HL-60 (cell line): ENCODE data around the gene ANAPC5.

Experiments
- POLR2AphosphoS5 ChIP-seq: IDR thresholded peaks from 2 replicates; pipeline ENCODE4 v1.6.1; 2012; ENCODE audit warnings: low read depth
- SPI1 ChIP-seq: IDR thresholded peaks from 2 replicates; pipeline ENCODE4 v1.6.1; 2012; ENCODE audit warnings: low read depth, mild to moderate bottlenecking, borderline replicate concordance
- TF ChIP-seq, protein P1 (sequence below): IDR thresholded peaks from one replicate; pipeline ENCODE4 v1.5.1; 2011; ENCODE audit warnings: low read length, control low read depth, inconsistent platforms; ENCODE audit not compliant: insufficient read depth
- TF ChIP-seq, protein P2 (sequence below): IDR thresholded peaks from 2 replicates; pipeline ENCODE4 v1.6.1; 2012; ENCODE audit warnings: low read depth; ENCODE audit not compliant: insufficient replicate concordance

DNA sequence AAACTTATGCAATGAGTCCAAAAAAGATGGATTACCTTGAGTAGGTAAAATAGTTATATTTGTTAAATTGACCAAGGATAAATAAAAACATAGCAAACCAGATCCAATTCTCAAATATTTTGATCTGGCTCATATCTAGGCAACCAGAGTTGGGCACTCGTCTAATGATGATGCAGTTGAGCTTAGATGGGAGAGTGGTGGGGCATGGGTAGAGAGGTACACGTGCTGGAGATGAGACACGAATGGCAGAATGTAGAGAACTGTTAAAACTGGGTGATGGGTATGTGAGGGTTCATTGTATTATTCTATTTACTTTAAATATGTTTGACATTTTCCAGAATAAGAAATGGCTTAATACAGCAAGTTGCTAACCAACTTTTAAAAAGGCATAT is 40.1 kb upstream of the ANAPC5 start:
- TF ChIP-seq, protein P1, sequence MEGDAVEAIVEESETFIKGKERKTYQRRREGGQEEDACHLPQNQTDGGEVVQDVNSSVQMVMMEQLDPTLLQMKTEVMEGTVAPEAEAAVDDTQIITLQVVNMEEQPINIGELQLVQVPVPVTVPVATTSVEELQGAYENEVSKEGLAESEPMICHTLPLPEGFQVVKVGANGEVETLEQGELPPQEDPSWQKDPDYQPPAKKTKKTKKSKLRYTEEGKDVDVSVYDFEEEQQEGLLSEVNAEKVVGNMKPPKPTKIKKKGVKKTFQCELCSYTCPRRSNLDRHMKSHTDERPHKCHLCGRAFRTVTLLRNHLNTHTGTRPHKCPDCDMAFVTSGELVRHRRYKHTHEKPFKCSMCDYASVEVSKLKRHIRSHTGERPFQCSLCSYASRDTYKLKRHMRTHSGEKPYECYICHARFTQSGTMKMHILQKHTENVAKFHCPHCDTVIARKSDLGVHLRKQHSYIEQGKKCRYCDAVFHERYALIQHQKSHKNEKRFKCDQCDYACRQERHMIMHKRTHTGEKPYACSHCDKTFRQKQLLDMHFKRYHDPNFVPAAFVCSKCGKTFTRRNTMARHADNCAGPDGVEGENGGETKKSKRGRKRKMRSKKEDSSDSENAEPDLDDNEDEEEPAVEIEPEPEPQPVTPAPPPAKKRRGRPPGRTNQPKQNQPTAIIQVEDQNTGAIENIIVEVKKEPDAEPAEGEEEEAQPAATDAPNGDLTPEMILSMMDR, result no peak
- TF ChIP-seq POLR2AphosphoS5, result no peak
- TF ChIP-seq, protein P2, sequence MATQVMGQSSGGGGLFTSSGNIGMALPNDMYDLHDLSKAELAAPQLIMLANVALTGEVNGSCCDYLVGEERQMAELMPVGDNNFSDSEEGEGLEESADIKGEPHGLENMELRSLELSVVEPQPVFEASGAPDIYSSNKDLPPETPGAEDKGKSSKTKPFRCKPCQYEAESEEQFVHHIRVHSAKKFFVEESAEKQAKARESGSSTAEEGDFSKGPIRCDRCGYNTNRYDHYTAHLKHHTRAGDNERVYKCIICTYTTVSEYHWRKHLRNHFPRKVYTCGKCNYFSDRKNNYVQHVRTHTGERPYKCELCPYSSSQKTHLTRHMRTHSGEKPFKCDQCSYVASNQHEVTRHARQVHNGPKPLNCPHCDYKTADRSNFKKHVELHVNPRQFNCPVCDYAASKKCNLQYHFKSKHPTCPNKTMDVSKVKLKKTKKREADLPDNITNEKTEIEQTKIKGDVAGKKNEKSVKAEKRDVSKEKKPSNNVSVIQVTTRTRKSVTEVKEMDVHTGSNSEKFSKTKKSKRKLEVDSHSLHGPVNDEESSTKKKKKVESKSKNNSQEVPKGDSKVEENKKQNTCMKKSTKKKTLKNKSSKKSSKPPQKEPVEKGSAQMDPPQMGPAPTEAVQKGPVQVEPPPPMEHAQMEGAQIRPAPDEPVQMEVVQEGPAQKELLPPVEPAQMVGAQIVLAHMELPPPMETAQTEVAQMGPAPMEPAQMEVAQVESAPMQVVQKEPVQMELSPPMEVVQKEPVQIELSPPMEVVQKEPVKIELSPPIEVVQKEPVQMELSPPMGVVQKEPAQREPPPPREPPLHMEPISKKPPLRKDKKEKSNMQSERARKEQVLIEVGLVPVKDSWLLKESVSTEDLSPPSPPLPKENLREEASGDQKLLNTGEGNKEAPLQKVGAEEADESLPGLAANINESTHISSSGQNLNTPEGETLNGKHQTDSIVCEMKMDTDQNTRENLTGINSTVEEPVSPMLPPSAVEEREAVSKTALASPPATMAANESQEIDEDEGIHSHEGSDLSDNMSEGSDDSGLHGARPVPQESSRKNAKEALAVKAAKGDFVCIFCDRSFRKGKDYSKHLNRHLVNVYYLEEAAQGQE, result no peak
- no peak for TF ChIP-seq SPI1
